Measurements from ENCODE around the gene LRMDA. TPM values are rescaled to one million over a fixed set of nuclear protein-coding genes. Genes with fewer than 3 reads are reported as not detected.

LRMDA gene
- total and polyA plus RNA-seq, 4 experiments from 2014 or later = not detected

- Mint-ChIP-seq H3K36me3 (no peaks in the 10 kb centered on the region), H3K27me3 (peaks cover 4% of the 10 kb centered on the region in 2 donors), H3K27ac (no peak overlapping the region), H3K4me1 (no peaks in the 10 kb centered on the region), H3K4me3 (no peak overlapping the region), H3K9me3 (peaks cover 0 to 2% (median 0%) of the 10 kb centered on the region in 8 donors)
- H3K27me3 ChIP-seq (ENCODE audit: insufficient read depth, low read length) = no peaks in the 10 kb centered on the region
- DNase-seq = no peak
- no peaks in the 10 kb centered on the region for H3K9me3 ChIP-seq (ENCODE audit: control insufficient read depth in 1 of 2, low read length in 2 of 2)
- H3K27ac ChIP-seq (ENCODE audit: low read depth, low read length) = no peak overlapping the region
- POLR2A ChIA-PET (ENCODE audit: partially characterized antibody) = no interaction called here
- H3K4me1 ChIP-seq (ENCODE audit: insufficient read depth, low read length) = no peaks in the 10 kb centered on the region
- CTCF ChIA-PET (ENCODE audit: partially characterized antibody) = no interaction called here
- intact Hi-C loops (cut with micrococcal nuclease) = no loop called here
- no peaks in the 10 kb centered on the region for H3K36me3 ChIP-seq (ENCODE audit: insufficient read depth, low read length)
- no peak overlapping the region for H3K4me3 ChIP-seq (ENCODE audit: low read length in 2 of 2)
These were observed 231.3 kb downstream of the LRMDA start for GRCh38 chr10:75662715-75663114.

DNA sequence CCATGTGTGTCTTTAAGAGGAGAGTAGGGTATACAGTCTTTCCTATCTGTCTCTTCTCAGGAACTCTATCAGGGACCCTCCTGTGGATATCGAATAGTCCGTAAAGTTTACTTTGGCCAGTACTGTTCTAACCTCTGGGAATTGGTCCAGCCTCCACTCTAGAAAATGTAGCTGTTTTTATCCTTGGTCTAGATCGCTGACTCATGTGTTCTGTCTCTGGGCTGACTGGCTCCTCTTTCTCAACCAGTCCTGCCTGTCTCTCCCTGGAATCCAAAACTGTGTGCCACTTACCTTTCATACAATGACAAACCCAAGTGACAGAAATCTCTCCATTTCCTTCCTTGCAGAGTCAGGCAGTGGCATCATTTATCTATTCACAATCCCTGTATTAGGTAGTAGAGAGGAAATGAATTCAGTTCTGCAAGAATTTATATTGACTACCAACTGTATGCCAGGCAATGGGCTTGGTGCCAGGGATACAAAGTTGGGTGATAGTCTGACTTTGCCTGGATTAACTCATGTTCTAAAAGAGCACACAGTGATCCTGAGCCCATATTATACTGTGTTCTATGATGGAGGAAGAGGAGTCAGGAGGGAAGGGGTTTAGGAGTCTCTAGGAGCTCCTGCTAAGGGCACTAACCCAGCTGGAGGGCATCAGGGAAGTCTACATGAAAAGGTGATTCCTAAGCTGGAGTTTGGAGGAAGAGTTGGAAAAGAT is 232.7 kb downstream of the LRMDA start:
- DNase-seq = no peak
- Histone ChIP-seq H3K9me3 (ENCODE audit: control insufficient read depth in 1 of 2, low read length in 2 of 2) (no peaks in the 10 kb centered on the region), H3K36me3 (ENCODE audit: insufficient read depth, low read length) (no peaks in the 10 kb centered on the region), H3K27me3 (ENCODE audit: insufficient read depth, low read length) (no peaks in the 10 kb centered on the region), H3K27ac (ENCODE audit: low read depth, low read length) (no peak overlapping the region), H3K4me3 (ENCODE audit: low read length in 2 of 2) (no peak overlapping the region), H3K4me1 (ENCODE audit: insufficient read depth, low read length) (no peaks in the 10 kb centered on the region)
- Mint-ChIP-seq H3K4me1 (no peaks in the 10 kb centered on the region), H3K27ac (no peak overlapping the region), H3K27me3 (peaks cover 3 to 4% of the 10 kb centered on the region in 2 donors), H3K9me3 (peaks cover 0 to 2% (median 0%) of the 10 kb centered on the region in 8 donors), H3K36me3 (no peaks in the 10 kb centered on the region), H3K4me3 (no peak overlapping the region)
- POLR2A ChIA-PET (ENCODE audit: partially characterized antibody) = no interaction called here
- CTCF ChIA-PET (ENCODE audit: partially characterized antibody) = no interaction called here
- intact Hi-C loops (cut with micrococcal nuclease) = no loop called here

DNA sequence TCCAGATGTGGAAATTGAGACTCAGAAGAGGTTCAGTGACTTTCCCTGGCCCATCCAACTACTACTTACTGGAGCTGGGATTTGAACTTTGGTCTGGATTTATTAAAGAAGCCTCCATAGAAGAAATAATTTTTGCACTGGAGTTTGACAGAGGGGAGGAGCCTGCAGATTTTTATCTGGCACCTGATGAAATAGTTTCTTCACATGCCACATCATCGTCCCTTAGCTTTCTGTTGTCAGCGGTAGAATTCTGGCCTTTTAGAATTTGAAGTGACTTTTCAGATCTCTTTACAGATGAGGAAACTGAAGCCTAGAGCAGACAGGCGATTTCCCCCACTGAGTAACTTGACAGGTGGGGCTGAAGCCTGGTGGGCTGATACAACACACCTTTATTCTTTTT is 233.5 kb downstream of the LRMDA start:
- intact Hi-C loops (cut with micrococcal nuclease) = no loop called here
- Mint-ChIP-seq H3K4me3 (no peak overlapping the region), H3K4me1 (no peaks in the 10 kb centered on the region), H3K36me3 (no peaks in the 10 kb centered on the region), H3K9me3 (no peaks in the 10 kb centered on the region), H3K27ac (no peak overlapping the region), H3K27me3 (peaks cover under 1 to 2% of the 10 kb centered on the region in 2 donors)
- DNase-seq = no peak
- H3K9me3 ChIP-seq (ENCODE audit: control insufficient read depth in 1 of 2, low read length in 2 of 2) = no peaks in the 10 kb centered on the region
- H3K27me3 ChIP-seq (ENCODE audit: insufficient read depth, low read length) = no peaks in the 10 kb centered on the region
- CTCF ChIA-PET (ENCODE audit: partially characterized antibody) = no interaction called here
- POLR2A ChIA-PET (ENCODE audit: partially characterized antibody) = no interaction called here
- no peak overlapping the region for H3K27ac ChIP-seq (ENCODE audit: low read depth, low read length)
- H3K36me3 ChIP-seq (ENCODE audit: insufficient read depth, low read length) = no peaks in the 10 kb centered on the region
- no peaks in the 10 kb centered on the region for H3K4me1 ChIP-seq (ENCODE audit: insufficient read depth, low read length)
- no peak overlapping the region for H3K4me3 ChIP-seq (ENCODE audit: low read length in 2 of 2)

DNA sequence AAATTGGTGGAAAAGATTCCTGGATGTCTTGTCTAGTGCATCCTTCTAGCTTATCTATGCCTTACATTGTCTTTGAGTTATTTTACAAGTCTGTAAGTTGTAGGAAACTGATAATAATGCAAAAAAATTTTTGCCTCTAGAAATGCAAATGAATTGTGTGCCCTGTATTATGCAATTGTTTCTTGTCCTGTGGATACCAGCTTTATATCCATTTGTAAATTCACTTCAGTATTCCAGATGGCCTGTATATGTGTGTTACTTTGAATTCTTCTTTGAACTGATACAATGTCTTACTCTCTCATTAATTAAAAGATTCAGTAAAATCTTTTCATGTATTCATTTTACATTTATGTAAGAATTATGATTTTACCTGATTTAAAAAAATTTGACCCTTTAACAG is 234.3 kb downstream of the LRMDA start:
- intact Hi-C loops (cut with micrococcal nuclease) = no loop called here
- CTCF ChIA-PET (ENCODE audit: partially characterized antibody) = no interaction called here
- H3K27me3 ChIP-seq (ENCODE audit: insufficient read depth, low read length) = no peaks in the 10 kb centered on the region
- Mint-ChIP-seq H3K27ac (no peak overlapping the region), H3K4me3 (no peak overlapping the region), H3K36me3 (no peaks in the 10 kb centered on the region), H3K27me3 (peaks cover 0 to 2% of the 10 kb centered on the region in 2 donors), H3K4me1 (no peaks in the 10 kb centered on the region), H3K9me3 (no peaks in the 10 kb centered on the region)
- no peaks in the 10 kb centered on the region for H3K4me1 ChIP-seq (ENCODE audit: insufficient read depth, low read length)
- POLR2A ChIA-PET (ENCODE audit: partially characterized antibody) = no interaction called here
- no peaks in the 10 kb centered on the region for H3K9me3 ChIP-seq (ENCODE audit: control insufficient read depth in 1 of 2, low read length in 2 of 2)
- DNase-seq = no peak
- H3K4me3 ChIP-seq (ENCODE audit: low read length in 2 of 2) = no peak overlapping the region
- H3K36me3 ChIP-seq (ENCODE audit: insufficient read depth, low read length) = no peaks in the 10 kb centered on the region
- H3K27ac ChIP-seq (ENCODE audit: low read depth, low read length) = no peak overlapping the region

GRCh38 chr10:75672111-75672671 is 240.8 kb downstream of the LRMDA start:
- no peak for DNase-seq
- no peak overlapping the region for H3K4me3 Mint-ChIP-seq
- no peak overlapping the region for H3K4me3 ChIP-seq (ENCODE audit: low read length in 2 of 2)
- ChIA-PET CTCF (ENCODE audit: partially characterized antibody) (no interaction called here), POLR2A (ENCODE audit: partially characterized antibody) (no interaction called here)
- H3K27ac Mint-ChIP-seq = no peak overlapping the region
- H3K27ac ChIP-seq (ENCODE audit: low read depth, low read length) = no peak overlapping the region
- intact Hi-C loops (cut with micrococcal nuclease) = no loop called here
- no peaks in the 10 kb centered on the region for H3K4me1 Mint-ChIP-seq
- no peaks in the 10 kb centered on the region for H3K36me3 ChIP-seq (ENCODE audit: insufficient read depth, low read length)
- H3K9me3 Mint-ChIP-seq = no peaks in the 10 kb centered on the region
- no peaks in the 10 kb centered on the region for H3K9me3 ChIP-seq (ENCODE audit: control insufficient read depth in 1 of 2, low read length in 2 of 2)
- no peaks in the 10 kb centered on the region for H3K4me1 ChIP-seq (ENCODE audit: insufficient read depth, low read length)
- H3K36me3 Mint-ChIP-seq = no peaks in the 10 kb centered on the region
- peaks cover 3 to 13% of the 10 kb centered on the region in 2 donors for H3K27me3 Mint-ChIP-seq
- no peaks in the 10 kb centered on the region for H3K27me3 ChIP-seq (ENCODE audit: insufficient read depth, low read length)

- H3K4me1 ChIP-seq (ENCODE audit: insufficient read depth, low read length) = no peaks in the 10 kb centered on the region
- Mint-ChIP-seq H3K9me3 (no peaks in the 10 kb centered on the region), H3K27me3 (peaks cover 3 to 13% of the 10 kb centered on the region in 2 donors), H3K4me1 (no peaks in the 10 kb centered on the region), H3K36me3 (no peaks in the 10 kb centered on the region), H3K27ac (no peak overlapping the region), H3K4me3 (no peak overlapping the region)
- no peaks in the 10 kb centered on the region for H3K36me3 ChIP-seq (ENCODE audit: insufficient read depth, low read length)
- intact Hi-C loops (cut with micrococcal nuclease) = no loop called here
- CTCF ChIA-PET (ENCODE audit: partially characterized antibody) = no interaction called here
- H3K27ac ChIP-seq (ENCODE audit: low read depth, low read length) = no peak overlapping the region
- no peaks in the 10 kb centered on the region for H3K9me3 ChIP-seq (ENCODE audit: control insufficient read depth in 1 of 2, low read length in 2 of 2)
- DNase-seq = no peak
- POLR2A ChIA-PET (ENCODE audit: partially characterized antibody) = no interaction called here
- no peak overlapping the region for H3K4me3 ChIP-seq (ENCODE audit: low read length in 2 of 2)
- H3K27me3 ChIP-seq (ENCODE audit: insufficient read depth, low read length) = no peaks in the 10 kb centered on the region
These were observed 241.4 kb downstream of the LRMDA start for GRCh38 chr10:75672842-75673241.

DNA sequence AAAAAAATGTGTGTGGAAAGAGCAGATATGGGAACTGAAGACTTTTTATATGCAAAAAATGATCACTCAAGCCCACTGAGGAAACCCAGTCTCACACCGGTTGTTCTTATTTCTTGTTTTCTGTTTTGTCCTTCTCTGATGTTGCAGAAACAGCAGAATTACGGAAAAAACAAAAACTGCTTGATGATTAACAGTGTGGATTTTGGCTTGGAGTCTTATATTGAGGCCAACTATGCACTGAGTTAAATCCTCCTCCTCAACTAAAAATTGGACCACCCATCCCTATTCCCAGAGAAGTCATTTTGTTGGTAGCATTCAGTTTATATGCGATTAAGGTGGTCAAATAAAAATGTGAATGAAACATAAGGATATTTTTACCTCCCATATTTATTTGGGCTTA is 246.1 kb downstream of the LRMDA start:
- CTCF ChIA-PET (ENCODE audit: partially characterized antibody) = no interaction called here
- no peak overlapping the region for H3K4me3 Mint-ChIP-seq
- peaks cover 2 to 18% of the 10 kb centered on the region in 2 donors for H3K27me3 Mint-ChIP-seq
- POLR2A ChIA-PET (ENCODE audit: partially characterized antibody) = no interaction called here
- no peak overlapping the region for H3K4me3 ChIP-seq (ENCODE audit: low read length in 2 of 2)
- no peak for DNase-seq
- peaks cover 0 to 2% (median 0%) of the 10 kb centered on the region in 8 donors for H3K9me3 Mint-ChIP-seq
- intact Hi-C loops (cut with micrococcal nuclease) = no loop called here
- no peaks in the 10 kb centered on the region for H3K4me1 Mint-ChIP-seq
- no peaks in the 10 kb centered on the region for H3K4me1 ChIP-seq (ENCODE audit: insufficient read depth, low read length)
- H3K36me3 ChIP-seq (ENCODE audit: insufficient read depth, low read length) = no peaks in the 10 kb centered on the region
- H3K9me3 ChIP-seq (ENCODE audit: control insufficient read depth in 1 of 2, low read length in 2 of 2) = no peaks in the 10 kb centered on the region
- no peaks in the 10 kb centered on the region for H3K36me3 Mint-ChIP-seq
- H3K27me3 ChIP-seq (ENCODE audit: insufficient read depth, low read length) = no peaks in the 10 kb centered on the region
- H3K27ac ChIP-seq (ENCODE audit: low read depth, low read length) = no peak overlapping the region
- H3K27ac Mint-ChIP-seq = no peak overlapping the region
